Epidermal melanocyte (primary cell): Measurements from ENCODE around the gene SLC39A2.

Source experiments
- DNase-seq: peaks from one replicate; pipeline ENCODE4 v3.0.0; 2011; ENCODE audit warnings: low spot score; ENCODE audit not compliant: insufficient read length

Gene SLC39A2

DNA sequence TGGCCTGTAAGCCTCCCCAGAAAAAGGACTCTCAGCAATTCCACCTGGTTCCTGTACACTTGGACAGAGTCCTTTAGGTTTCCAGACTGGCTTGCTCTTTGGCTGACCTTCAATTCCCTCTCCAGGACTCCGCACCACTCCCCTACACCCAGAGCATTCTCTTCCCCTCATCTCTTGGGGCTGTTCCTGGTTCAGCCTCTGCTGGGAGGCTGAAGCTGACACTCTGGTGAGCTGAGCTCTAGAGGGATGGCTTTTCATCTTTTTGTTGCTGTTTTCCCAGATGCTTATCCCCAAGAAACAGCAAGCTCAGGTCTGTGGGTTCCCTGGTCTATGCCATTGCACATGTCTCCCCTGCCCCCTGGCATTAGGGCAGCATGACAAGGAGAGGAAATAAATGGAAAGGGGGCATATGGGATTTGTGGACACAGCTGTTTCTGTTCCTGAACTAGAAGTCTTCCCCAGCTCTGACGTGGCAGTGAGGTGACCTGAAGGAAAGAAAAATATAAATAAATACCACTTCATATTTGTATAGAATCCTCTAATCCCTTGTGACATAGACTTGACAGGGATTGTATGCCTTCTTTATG, 44.4 kb downstream of the SLC39A2 start:
- DNase-seq, result no peak

DNA sequence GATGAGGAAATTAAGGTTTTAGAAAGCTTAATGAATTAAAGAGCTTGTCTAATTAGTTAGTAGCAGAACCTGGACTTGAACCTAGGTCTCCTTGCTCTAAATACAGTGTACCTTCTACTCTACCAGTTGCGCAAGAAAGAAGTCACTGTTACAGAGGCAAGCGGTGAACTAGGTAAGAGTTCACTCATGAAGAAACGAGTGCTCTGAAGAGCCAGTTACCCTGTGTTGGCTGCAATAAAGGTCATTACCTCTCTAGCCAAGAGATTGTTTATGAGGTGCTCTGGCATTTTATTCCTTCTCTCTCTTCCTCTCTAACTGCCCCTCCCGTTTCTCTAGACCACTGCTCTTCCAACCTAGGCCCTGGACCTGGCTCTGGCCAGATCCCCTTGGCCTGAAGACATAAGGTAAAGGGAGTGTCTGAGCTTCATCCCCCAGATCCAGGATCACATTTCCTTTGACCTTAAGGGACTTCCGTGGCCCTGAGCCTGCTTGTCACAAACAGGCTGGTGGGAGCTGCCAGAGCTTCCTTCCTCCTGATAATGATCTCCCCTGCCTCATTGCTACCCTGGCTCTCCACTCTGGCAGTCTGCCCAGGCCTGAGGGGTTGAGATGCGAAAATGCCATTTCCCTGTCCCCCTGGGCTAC, 45.0 kb downstream of the SLC39A2 start:
- no peak for DNase-seq

DNA sequence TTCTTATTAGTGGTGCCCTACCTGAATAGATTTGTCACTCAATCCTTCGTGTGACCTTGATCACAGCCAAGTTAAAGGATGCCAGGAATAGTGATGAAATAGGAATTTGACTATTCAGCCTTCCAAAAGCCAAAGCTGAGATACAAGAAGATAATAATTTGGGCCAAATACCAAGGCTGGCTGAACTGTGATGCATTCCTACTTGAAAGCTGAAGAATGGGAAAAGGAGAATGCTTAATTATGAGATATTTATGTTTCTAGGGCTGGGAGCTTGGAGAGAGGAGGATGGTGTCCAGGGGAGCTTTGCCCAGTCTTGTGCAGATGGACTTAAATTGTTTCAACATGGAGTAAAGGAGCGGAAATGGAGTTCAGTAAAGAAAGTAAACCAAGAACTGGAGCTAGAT, 48.3 kb downstream of the SLC39A2 start:
- no peak for DNase-seq

DNA sequence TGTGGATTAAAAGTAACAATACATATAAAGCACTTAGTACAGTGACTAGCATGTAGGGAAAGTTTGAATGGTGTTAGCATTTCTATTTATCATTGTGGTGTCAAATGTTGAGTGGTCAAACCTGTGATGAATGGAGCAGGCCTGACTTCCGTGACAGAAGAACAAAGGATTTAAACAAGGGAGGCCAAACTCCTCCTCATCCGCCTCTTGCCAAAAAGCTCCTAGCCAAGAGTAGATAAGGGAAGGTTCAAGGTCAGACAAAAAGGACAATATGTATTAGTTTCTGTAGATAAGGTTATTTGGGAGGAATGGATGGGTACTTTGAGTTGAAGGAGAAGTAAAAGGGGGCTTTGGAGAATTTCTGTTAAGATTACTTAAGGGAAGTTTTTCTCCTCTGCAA, 49.5 kb downstream of the SLC39A2 start:
- no peak for DNase-seq

DNA sequence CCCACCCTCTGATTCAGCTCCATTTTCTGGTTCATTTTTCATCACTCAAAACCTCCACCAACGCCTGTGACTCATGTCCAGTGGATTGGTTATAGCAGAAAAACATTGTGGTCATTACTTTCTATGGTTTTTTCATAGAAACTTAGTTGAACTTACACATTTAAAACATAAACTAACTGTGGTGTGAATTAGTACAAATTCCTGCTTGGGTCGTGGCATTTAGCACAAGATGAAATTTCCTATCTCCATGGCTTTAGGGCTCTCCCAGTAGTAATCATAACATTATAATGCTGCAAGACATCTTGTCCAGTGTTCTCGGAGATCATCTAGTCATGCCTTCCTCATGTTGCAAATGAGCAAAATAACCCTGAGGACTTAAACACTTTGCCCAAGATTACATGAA, 50.2 kb downstream of the SLC39A2 start:
- DNase-seq, result no peak

DNA sequence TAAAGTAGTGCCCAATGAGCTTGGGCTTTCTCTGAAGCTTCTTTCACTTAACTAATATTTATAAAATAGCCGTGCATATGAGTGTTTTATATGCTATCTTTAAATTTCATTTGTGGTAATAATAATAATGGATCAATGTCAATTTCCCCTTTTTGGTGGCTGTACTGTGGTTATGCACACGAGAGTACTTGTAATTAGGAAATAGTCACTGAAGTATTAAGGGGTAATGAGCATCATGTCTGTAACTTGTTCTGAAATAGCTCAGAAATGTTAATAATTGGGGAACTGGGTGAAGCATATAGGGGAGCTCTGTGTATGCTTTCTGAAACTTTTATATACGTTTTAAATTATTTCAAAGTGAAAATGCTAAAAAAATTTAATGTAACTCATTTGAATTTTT, 51.5 kb downstream of the SLC39A2 start:
- DNase-seq, result no peak
